NCI-H2196 (cell line): Measurements from ENCODE around the gene CLPTM1.
"Not testable (repeated sequence)": the region's sequence is repeated elsewhere in the genome, so short reads cannot be mapped to it uniquely, and the experiment has no call there.

ENCODE experiments used
- DNase-seq: peaks from one replicate; lab custom pipeline; 2025; ENCODE audit not compliant: unreplicated experiment; lab: John Stamatoyannopoulos, UW

The CLPTM1 gene, protein sequence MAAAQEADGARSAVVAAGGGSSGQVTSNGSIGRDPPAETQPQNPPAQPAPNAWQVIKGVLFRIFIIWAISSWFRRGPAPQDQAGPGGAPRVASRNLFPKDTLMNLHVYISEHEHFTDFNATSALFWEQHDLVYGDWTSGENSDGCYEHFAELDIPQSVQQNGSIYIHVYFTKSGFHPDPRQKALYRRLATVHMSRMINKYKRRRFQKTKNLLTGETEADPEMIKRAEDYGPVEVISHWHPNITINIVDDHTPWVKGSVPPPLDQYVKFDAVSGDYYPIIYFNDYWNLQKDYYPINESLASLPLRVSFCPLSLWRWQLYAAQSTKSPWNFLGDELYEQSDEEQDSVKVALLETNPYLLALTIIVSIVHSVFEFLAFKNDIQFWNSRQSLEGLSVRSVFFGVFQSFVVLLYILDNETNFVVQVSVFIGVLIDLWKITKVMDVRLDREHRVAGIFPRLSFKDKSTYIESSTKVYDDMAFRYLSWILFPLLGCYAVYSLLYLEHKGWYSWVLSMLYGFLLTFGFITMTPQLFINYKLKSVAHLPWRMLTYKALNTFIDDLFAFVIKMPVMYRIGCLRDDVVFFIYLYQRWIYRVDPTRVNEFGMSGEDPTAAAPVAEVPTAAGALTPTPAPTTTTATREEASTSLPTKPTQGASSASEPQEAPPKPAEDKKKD

DNA sequence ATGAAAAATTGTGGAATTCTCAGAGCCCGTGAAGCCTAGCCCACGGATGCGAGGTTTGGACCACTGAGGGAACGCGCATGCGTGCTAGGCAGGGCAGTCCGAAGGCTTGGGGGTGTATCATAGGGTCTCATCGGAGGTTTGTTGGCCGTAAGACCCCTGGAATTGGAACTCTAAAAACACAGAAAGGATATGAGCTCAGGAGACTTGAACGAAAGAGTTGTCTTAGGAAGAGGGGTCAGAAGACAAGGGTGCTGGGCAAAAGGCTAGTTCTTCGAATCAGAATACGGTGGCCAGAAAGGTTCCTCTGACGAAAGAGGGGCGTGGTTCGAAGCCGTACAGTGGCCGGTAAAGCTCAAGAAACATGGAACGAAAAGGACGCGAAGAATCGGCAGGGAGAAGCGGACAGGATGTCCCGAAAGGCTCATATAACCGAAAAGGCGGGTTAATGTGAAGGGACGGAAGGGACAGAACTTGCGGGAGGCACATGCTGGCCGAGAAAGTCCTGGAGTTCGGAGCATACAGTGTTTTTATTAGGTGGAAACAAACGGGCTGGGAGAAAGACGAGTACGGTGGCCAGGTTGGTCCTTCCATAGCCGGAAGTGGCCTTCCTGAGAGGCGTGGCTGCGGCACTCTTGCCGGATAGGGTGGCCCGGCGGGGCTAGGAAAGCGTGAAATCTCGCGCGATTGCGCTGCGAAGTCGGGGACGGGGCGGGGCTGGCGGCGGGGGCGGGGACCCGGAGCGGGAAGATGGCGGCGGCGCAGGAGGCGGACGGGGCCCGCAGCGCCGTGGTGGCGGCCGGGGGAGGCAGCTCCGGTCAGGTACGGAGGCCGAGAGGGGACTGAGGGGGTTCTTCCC lies at the start of gene CLPTM1:
Gene CLPTM1 (plus strand): TSS at position 732 of the 856 bp plus-strand sequence. CDS start 16 bp downstream, at position 748.
- peak; percentile 96 for DNase-seq

GRCh38 chr19:44905437-44906160 lies 49.6 kb upstream of the CLPTM1 start, which contains the start of gene APOE:
Gene APOE (plus strand): TSS chr19:44905796. CDS start chr19:44906625, 829 bp downstream.
- DNase-seq = no peak

DNA sequence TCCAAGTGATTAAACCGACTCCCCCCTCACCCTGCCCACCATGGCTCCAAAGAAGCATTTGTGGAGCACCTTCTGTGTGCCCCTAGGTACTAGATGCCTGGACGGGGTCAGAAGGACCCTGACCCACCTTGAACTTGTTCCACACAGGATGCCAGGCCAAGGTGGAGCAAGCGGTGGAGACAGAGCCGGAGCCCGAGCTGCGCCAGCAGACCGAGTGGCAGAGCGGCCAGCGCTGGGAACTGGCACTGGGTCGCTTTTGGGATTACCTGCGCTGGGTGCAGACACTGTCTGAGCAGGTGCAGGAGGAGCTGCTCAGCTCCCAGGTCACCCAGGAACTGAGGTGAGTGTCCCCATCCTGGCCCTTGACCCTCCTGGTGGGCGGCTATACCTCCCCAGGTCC lies 47.6 kb upstream of the CLPTM1 start:
- no peak for DNase-seq

- DNase-seq = no peak
Measured at GRCh38 chr19:44908074-44908835, 46.9 kb upstream of the CLPTM1 start.

GRCh38 chr19:44908836-44909261 lies 46.3 kb upstream of the CLPTM1 start:
- DNase-seq = no peak

- DNase-seq = no peak
Measured at GRCh38 chr19:44909775-44910174, 45.4 kb upstream of the CLPTM1 start.

- not testable (repeated sequence) for DNase-seq
Measured at GRCh38 chr19:44911896-44912295, 43.3 kb upstream of the CLPTM1 start.

GRCh38 chr19:44912854-44913253 lies 42.3 kb upstream of the CLPTM1 start:
- no peak for DNase-seq

- not testable (repeated sequence) for DNase-seq
Measured at GRCh38 chr19:44913512-44914432, 41.4 kb upstream of the CLPTM1 start.

DNA sequence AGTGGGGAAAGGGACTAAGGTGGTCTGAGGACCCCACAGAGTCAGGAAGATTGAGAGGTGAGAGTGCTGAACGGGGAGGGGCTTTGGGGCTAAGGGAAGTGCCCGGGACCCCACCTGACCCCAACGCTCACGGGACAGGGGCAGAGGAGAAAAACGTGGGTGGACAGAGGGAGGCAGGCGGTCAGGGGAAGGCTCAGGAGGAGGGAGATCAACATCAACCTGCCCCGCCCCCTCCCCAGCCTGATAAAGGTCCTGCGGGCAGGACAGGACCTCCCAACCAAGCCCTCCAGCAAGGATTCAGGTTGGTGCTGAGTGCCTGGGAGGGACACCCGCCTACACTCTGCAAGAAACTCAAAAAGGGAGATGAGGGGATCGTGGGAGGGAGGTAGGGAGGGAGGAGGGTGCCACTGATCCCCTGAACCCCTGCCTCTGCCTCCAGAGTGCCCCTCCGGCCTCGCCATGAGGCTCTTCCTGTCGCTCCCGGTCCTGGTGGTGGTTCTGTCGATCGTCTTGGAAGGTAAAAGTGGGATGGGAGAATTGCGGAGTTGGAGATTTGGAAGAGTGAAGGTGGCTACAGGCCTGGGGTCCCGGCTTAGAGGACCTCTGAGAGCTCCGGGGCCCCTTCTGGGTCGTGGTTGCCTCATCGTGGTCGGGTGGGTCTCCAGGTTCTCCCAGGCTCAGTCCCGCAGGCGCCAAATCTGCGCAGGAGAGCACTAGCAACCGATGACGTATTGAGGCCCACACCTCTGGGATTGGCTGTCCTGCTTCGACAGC lies 40.6 kb upstream of the CLPTM1 start, which contains the start of gene APOC1:
Gene APOC1 (plus strand): TSS at position 176 of the 774 bp plus-strand sequence. CDS start 284 bp downstream, at position 460.
- peak; percentile 86 for DNase-seq

DNA sequence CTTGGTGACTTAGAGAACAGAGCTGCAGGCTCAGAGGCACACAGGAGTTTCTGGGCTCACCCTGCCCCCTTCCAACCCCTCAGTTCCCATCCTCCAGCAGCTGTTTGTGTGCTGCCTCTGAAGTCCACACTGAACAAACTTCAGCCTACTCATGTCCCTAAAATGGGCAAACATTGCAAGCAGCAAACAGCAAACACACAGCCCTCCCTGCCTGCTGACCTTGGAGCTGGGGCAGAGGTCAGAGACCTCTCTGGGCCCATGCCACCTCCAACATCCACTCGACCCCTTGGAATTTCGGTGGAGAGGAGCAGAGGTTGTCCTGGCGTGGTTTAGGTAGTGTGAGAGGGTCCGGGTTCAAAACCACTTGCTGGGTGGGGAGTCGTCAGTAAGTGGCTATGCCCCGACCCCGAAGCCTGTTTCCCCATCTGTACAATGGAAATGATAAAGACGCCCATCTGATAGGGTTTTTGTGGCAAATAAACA lies 30.9 kb upstream of the CLPTM1 start:
- DNase-seq = no peak

DNA sequence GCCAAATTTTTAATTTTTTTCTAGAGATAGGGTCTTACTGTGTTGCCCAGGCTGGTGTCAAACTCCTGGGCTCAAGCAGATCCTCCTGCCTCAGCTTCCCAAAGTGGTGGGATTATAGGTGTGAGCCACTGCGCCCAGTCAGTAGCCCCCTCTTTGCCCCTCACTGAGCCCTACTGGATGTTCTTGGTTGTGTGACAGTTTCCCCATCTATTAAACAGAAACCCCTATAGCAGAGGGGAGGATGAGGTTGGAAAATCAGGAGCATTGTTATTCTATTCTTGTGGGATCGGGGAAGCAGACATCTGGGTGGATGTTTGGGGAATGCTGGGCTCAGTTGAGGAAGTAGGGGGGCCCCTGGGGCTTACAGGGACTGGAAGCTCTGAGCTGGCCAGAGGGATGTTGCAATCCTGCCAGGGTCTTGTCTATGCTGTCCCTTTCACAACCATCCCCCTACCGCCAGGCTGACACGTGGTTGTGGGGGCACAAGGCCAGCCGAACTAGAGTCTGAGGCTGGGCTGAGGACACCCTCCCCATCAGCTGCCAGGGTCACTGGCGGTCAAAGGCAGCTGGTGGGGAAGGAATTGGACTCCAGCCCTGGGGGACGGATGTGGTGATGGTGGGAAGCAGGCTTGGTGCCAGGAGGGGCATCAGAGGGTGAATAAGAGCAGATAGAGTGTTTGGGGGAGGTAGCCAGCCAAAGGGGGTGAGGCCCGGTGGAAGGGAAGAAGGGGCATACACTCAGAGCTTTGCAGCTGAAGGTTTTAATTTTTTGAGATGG lies 29.9 kb upstream of the CLPTM1 start:
- no peak for DNase-seq

- DNase-seq = not testable (repeated sequence)
Measured at GRCh38 chr19:44926245-44927077, 28.7 kb upstream of the CLPTM1 start.

GRCh38 chr19:44927746-44928145 lies 27.4 kb upstream of the CLPTM1 start:
- DNase-seq = no peak

DNA sequence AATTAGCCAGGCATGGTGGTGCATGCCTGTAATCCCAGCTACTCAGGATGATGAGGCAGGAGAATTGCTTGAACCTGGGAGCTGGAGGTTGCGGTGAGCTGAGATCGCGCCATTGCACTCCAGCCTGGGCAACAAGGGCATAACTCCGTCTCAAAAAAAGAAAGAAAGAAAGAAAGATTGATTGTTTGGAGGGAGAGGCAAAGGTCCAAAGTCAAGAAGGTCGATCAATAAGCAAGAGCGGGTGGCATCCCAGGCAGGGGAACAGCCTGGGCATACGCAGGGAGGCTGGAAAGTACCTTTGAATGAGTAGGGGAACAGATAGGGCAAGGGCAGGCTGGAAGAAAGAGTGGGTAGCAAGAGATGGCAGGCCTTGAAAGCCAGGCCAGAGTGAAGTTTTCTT lies 25.1 kb upstream of the CLPTM1 start:
- no peak for DNase-seq

GRCh38 chr19:44931541-44931940 lies 23.6 kb upstream of the CLPTM1 start:
- DNase-seq = no peak
